Natural killer cell treated with Interleukin-12 subunit alpha and Interleukin-12 subunit beta and Interleukin-15 and Interleukin-18, amount 100 ng/mL, for 72 hours (primary cell): ENCODE results near the gene TRAM2. TPM values are rescaled to one million over a fixed set of nuclear protein-coding genes. Genes with fewer than 3 reads are reported as not detected.

Experiments
- ATAC-seq, 2 donors: fragments of 150-1000 bp; cut with Tn5 transposase in 1 of 2; sonication (Bioruptor Pico), chemical (Tn5 transposase) in 1 of 2; 2 replicates each; pipeline ENCODE4 v1.10.0; 2021
- DNase-seq: peaks from one replicate; pipeline ENCODE4 v3.0.0; 2022; ENCODE audit warnings: low spot score
- H3K27ac Mint-ChIP-seq, 2 donors: 1 replicate in 1 of 2; 2 replicates in 1 of 2; pipeline ENCODE4 v1.8.0; 2022; ENCODE audit warnings: mixed read lengths in 2 of 2, mild to moderate bottlenecking in 1 of 2, moderate library complexity in 1 of 2
- H3K27me3 Mint-ChIP-seq, 2 donors: 1 replicate in 1 of 2; 2 replicates in 1 of 2; pipeline ENCODE4 v1.8.0; 2022; ENCODE audit warnings: mixed read lengths in 2 of 2
- H3K36me3 Mint-ChIP-seq: one replicate; pipeline ENCODE4 v1.8.0; 2022; ENCODE audit warnings: mixed read lengths
- H3K4me1 Mint-ChIP-seq, 2 donors: 1 replicate in 1 of 2; 2 replicates in 1 of 2; pipeline ENCODE4 v1.8.0; 2022; ENCODE audit warnings: low read depth in 2 of 2, mixed read lengths in 2 of 2, mild to moderate bottlenecking in 1 of 2
- H3K4me3 Mint-ChIP-seq: one replicate; pipeline ENCODE4 v1.8.0; 2022; ENCODE audit warnings: mixed read lengths
- H3K9me3 Mint-ChIP-seq: 2 replicates; pipeline ENCODE4 v1.8.0; 2022; ENCODE audit warnings: mixed read lengths
- total RNA-seq, 2 donors: library from RNA; stranded (reverse); gene quantifications; one replicate each; pipeline ENCODE4 v1.2.3, GENCODE V29; 2022

Gene TRAM2
- total RNA-seq, 2 donors from 2014 or later, result 2.5 to 9.0 TPM

DNA sequence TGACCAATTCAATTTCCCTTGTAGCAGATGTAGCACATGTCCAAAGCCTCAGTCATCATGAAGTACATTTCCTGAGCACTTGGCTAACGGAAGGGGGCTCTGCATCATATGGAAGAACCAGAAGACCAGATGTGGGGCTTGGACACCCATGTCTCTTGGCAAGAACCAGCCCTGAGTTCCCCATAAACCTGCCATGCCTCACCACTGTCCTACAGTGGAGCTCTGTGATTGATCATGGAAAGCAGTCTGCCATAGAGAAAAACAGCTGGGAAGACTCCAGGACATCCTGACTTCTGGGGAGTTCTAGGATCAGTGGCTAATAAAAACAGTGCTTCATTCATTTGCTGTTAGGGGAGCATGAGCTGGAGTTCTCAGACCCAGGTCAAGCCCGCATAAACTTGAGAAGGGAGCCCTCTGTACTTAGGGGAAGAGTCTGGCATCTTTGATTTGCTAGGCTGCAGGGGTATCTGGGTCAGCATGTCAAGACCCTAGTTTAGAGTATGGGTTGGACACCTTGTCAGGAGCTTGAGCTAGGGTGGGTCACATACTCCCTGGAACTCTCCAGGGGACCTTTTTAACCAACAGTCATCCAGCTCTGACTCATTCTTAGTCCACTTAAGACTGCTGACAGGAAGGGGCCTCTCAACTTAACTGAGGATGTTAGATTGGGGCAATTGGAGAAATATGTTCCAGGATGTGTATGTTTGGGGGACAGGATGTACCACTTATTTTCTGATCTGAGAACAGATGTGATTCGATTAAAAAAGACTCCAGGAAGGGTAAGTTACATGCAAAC is 26.3 kb upstream of the TRAM2 start:
- ATAC-seq (peak in 1 of 2 donors; percentile 62), DNase-seq (no peak)
- H3K27ac Mint-ChIP-seq, result no peak overlapping the region

DNA sequence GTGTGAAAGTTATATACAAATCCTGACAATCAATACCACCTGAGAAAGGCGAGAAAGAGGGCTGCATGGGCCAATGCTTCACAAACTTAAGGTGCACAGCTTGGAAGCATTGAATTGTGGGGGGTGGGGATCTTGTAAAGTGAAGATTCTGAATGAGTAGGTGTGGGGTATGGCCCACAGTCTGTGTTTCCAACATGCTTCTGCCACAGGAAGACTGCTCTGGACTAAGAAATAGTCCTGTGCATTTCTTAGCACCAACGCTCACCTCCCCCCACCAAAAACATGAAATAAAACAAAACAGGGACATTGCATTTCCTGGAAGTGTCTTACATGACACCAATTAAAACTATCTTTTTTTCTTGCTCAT is 21.9 kb upstream of the TRAM2 start:
- no peak overlapping the region for H3K4me3 Mint-ChIP-seq
- ATAC-seq, result no peak
- H3K4me1 Mint-ChIP-seq, result peaks cover 2 to 12% of the 10 kb centered on the region in 2 donors
- no peak for DNase-seq
- H3K9me3 Mint-ChIP-seq, result no peaks in the 10 kb centered on the region
- H3K36me3 Mint-ChIP-seq, result no peaks in the 10 kb centered on the region
- peaks cover 5 to 19% of the 10 kb centered on the region in 2 donors for H3K27me3 Mint-ChIP-seq
- H3K27ac Mint-ChIP-seq, result no peak overlapping the region

More for the DNA sequence above, 26.3 kb upstream of the TRAM2 start:
- Mint-ChIP-seq H3K4me1 (no peaks in the 10 kb centered on the region), H3K27me3 (peaks cover 14 to 16% of the 10 kb centered on the region in 2 donors), H3K4me3 (no peak overlapping the region), H3K9me3 (no peaks in the 10 kb centered on the region), H3K36me3 (no peaks in the 10 kb centered on the region)

DNA sequence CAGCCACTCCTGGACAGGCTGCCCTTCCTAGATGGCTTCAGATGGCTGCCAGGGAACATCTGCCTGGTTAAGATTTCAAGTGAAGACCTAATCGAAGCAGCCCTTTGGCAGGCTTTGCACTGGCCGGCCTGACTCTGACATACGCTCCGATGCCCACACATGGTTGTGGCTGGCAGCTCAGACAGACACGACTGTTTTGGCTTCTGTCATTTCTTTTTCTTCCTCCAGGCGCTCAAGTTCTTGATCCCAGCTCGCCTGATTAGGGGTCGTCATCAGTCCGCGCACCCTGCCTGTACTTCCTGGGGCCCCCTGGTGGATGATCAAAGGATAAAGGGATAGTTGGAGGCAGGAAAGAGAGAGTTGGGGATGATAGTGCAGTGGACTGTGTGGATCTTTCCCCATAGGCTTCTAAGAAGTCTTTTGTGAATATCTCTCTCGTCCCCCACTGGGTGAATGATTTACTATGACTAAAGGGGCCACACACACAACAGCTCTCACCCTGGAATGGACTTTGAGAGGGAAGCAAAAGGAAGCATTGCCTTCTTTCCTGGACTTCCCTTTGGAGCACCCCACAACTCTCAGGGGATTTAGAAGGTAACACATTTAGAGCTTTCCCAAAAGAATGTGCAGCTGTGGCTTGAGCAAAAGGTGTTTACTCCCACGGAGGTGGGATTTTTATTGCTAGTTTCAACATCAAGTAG is 21.4 kb upstream of the TRAM2 start:
- no peaks in the 10 kb centered on the region for H3K9me3 Mint-ChIP-seq
- peaks cover 2 to 12% of the 10 kb centered on the region in 2 donors for H3K4me1 Mint-ChIP-seq
- H3K27ac Mint-ChIP-seq, result no peak overlapping the region
- no peak overlapping the region for H3K4me3 Mint-ChIP-seq
- ATAC-seq (peak in 1 of 2 donors; percentile 60), DNase-seq (no peak)
- no peaks in the 10 kb centered on the region for H3K36me3 Mint-ChIP-seq
- H3K27me3 Mint-ChIP-seq, result peaks cover 5 to 19% of the 10 kb centered on the region in 2 donors

DNA sequence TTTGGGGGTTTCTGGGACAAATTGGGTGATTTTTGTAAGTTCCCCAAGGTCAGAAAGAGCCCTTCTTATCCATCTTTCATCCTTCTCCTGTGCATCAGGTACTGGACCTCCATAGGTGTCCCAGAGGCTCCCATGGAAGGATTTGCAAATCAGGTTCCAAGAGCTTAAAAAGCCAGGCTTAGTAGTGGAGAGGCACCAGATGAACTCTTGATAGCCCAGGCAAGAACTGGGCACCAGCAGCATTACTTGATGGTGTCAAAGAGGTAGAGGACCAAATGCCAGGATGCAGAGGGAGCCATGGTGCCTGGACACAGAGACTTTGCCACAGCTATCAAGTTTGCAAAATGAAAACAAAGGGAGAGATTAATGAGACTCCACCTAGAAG is 20.9 kb upstream of the TRAM2 start:
- Mint-ChIP-seq H3K36me3 (no peaks in the 10 kb centered on the region), H3K4me1 (peaks cover 2 to 12% of the 10 kb centered on the region in 2 donors), H3K27ac (no peak overlapping the region), H3K4me3 (no peak overlapping the region), H3K9me3 (no peaks in the 10 kb centered on the region), H3K27me3 (peaks cover 1 to 18% of the 10 kb centered on the region in 2 donors)
- ATAC-seq, result no peak
- DNase-seq, result no peak

DNA sequence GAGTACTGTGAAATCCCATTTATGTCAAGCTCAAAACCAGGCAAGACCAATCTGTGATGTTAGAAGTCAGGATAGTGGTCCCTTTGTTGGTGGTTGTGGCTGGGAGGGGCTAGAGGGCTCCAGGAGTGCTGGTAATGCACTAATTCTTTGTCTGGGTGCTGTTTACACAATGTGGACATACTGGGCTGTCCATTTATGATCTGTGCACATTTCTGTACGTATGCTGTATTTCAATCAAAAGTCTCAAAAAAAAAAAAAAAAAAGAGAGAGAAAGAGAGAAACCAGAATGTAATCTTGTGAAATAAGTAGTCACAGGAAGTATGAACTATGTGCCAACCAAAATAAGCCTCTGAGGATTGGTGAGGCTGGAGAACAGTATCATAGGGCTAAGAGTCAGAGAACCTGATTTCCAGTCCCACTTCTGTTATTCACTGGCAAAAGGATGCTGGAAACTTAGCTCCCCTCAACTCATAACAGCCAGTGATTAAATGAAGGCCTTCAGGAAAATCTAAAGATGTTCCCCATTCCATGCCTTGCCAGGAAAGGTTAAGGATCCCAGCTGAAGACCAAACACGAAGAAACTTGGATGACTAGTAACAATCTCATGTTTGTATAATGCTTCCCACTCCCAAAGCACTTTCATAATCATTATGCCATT is 19.6 kb upstream of the TRAM2 start:
- Mint-ChIP-seq H3K27ac (no peak overlapping the region), H3K36me3 (no peaks in the 10 kb centered on the region), H3K4me3 (no peak overlapping the region), H3K9me3 (no peaks in the 10 kb centered on the region), H3K27me3 (peaks cover 0 to 11% of the 10 kb centered on the region in 2 donors), H3K4me1 (peaks cover 2 to 12% of the 10 kb centered on the region in 2 donors)
- no peak for DNase-seq
- peak in 1 of 2 donors; percentile 41 for ATAC-seq

DNA sequence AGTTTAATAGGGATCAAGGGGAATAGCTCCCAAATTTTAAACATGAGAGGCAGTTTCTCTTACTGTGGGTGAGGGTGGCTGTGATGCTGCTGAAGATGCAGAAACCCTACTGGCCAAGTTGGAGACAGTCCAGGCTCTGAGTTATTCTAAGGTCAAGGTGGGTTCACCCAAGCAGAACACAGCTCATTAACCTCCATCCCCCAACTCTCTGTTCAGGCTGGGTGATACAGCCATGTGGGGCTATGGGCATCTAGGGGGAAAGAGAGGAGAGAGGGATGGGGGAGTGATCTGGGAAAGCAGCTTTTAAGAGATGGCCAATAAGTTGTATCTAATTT is 18.9 kb upstream of the TRAM2 start:
- no peak overlapping the region for H3K4me3 Mint-ChIP-seq
- H3K27ac Mint-ChIP-seq, result no peak overlapping the region
- H3K27me3 Mint-ChIP-seq, result peaks cover 0 to 8% of the 10 kb centered on the region in 2 donors
- no peak for DNase-seq
- no peaks in the 10 kb centered on the region for H3K9me3 Mint-ChIP-seq
- no peaks in the 10 kb centered on the region for H3K36me3 Mint-ChIP-seq
- ATAC-seq, result no peak
- peaks cover 2 to 12% of the 10 kb centered on the region in 2 donors for H3K4me1 Mint-ChIP-seq

DNA sequence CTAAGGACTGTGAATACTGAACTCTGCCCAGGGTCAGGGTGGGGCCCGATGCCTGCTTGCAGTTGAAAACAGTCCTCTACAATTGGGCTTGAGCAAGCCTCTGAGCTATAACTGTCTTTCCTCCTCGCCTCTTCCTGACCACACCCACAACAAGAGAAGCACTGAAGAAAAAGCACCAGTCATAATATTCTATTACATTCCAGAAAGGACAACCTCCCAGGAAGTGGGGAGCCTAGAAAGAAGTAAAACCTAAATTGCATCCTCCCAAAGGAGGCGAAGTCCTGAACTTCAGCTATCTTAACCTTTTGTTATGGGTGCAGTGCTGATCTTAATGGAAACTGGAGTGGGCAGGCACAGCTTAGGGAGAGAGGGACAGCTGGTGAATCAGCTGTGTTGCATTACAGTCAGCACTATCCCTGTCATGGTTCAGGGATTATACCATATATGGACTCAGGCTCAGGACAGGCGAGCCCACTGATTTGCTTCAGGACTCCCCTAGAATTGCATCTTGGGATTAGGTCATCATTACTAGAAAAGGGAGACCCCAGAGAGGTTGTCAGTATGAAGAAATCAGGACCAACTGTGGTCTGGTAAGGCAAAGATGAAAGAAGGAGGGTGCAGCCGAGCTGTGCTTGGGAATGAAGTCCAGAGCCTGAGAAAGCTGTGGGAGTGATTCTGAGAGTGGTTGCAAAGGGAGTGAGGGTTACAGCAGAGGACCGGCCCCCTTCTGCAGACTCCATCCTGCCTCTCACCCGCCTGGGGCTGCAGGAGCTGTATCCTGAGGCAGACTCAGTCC is 18.3 kb upstream of the TRAM2 start:
- H3K4me3 Mint-ChIP-seq, result no peak overlapping the region
- no peak overlapping the region for H3K27ac Mint-ChIP-seq
- ATAC-seq (no peak), DNase-seq (no peak)
- peaks cover 2 to 12% of the 10 kb centered on the region in 2 donors for H3K4me1 Mint-ChIP-seq
- H3K9me3 Mint-ChIP-seq, result no peaks in the 10 kb centered on the region
- no peaks in the 10 kb centered on the region for H3K36me3 Mint-ChIP-seq
- H3K27me3 Mint-ChIP-seq, result peaks cover 0 to 8% of the 10 kb centered on the region in 2 donors

DNA sequence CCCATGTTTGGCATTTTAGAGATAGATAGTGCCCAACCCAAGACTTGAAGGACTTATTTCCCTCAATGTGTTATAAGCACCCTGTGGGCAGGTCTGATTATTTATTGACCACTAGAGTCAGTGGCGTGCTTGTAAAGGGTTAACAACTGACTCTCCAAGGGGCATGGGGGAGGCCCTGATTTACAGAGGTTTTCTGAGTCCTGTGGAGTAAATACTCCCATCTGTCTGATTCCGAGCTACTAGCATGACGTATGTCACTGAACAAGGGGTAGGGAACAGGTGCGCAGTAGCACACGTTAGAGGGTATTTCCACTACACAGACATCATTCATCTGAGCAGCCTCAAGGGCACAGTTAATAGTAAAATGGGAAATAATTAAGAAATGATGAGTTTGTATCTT is 17.4 kb upstream of the TRAM2 start:
- ATAC-seq, result no peak
- H3K36me3 Mint-ChIP-seq, result no peaks in the 10 kb centered on the region
- peaks cover 2 to 12% of the 10 kb centered on the region in 2 donors for H3K4me1 Mint-ChIP-seq

DNA sequence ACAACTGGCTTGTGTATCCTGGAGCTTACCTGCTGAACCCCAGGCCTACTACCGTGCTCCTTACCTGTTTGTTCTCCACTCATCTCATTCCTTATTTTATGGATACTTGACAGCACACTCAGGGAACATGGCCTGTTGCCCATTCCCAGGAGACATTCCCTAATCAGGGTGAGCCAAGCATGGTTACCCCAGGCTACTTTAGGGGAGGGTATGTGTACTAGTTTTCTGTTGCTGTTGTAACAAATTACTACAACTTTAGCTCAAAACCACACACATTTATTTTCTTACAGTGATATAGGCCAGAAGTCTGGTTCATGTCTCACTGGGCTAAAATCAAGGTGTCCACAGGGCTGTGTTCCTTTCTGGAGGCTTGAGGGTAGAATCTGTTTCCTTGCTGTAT is 15.0 kb upstream of the TRAM2 start:
- DNase-seq, result no peak
- Mint-ChIP-seq H3K4me1 (peaks cover 2 to 12% of the 10 kb centered on the region in 2 donors), H3K4me3 (no peak overlapping the region), H3K27ac (no peak overlapping the region), H3K9me3 (no peaks in the 10 kb centered on the region), H3K27me3 (peaks cover 0 to 8% of the 10 kb centered on the region in 2 donors), H3K36me3 (no peaks in the 10 kb centered on the region)
- ATAC-seq, result no peak

More for the DNA sequence above, 17.4 kb upstream of the TRAM2 start:
- Mint-ChIP-seq H3K27me3 (peaks cover 0 to 8% of the 10 kb centered on the region in 2 donors), H3K9me3 (no peaks in the 10 kb centered on the region), H3K4me3 (no peak overlapping the region), H3K27ac (no peak overlapping the region)
- no peak for DNase-seq

DNA sequence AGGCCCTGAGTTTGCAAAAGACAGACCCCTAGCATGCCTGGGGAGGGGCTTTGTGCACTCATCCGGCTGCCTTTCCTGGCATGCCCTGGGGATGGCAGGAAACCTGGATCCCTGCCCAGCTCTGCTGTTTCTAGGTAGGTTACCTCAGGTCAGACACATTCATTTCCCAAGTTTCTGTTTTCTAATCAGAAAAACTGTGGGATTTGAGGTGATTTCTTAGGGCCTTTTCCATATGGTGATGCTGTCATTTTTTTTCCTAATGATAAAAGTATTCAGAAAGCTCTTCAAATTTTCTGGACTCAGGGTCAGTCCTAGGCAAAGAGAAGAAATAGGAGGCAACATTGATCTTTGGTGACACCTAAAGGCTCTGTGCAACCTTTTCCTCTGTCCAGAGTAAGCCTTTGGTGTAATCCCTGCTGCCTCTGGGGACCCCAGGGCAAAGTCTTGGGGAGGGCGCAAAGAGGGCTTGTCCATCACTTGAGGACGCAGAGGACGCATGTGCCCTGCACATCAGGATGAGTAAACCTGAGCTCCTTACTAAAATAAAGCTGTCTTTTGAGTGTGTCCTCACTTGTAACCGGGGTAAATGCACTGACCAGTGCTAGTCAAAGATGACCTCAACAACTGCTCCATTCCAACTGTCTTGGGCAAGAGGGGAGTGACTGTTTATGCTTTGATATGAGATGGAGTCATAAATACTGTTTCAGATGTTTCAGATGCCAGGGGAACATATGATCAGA is 13.5 kb upstream of the TRAM2 start:
- Mint-ChIP-seq H3K4me1 (peaks cover 2 to 7% of the 10 kb centered on the region in 2 donors), H3K4me3 (no peak overlapping the region), H3K9me3 (no peaks in the 10 kb centered on the region), H3K36me3 (no peaks in the 10 kb centered on the region), H3K27ac (no peak overlapping the region), H3K27me3 (peaks cover 0 to 6% of the 10 kb centered on the region in 2 donors)
- DNase-seq (no peak), ATAC-seq (no peak)

DNA sequence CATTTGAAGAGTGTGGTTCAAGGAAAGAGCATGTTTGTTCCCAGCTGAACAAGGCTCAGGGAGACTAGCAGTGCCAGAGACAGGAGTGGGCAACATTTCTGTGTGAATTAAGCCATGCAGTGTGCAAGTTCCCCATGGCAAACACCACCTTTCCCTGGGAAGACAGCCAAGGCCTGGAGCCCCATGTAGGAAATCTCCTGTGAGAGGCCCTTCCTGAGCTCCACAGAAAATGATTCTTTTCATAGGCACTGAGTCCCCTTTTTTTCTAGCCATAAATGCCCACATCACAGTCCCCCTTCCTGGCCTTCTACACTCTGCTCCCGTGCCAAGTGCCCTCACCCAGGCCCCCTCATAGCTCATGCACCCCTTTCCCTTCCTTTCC is 11.8 kb upstream of the TRAM2 start:
- no peak for ATAC-seq
- no peak overlapping the region for H3K4me3 Mint-ChIP-seq
- H3K36me3 Mint-ChIP-seq, result no peaks in the 10 kb centered on the region
- no peak overlapping the region for H3K27ac Mint-ChIP-seq
- no peaks in the 10 kb centered on the region for H3K4me1 Mint-ChIP-seq
- DNase-seq, result no peak
- H3K27me3 Mint-ChIP-seq, result no peaks in the 10 kb centered on the region
- H3K9me3 Mint-ChIP-seq, result no peaks in the 10 kb centered on the region

DNA sequence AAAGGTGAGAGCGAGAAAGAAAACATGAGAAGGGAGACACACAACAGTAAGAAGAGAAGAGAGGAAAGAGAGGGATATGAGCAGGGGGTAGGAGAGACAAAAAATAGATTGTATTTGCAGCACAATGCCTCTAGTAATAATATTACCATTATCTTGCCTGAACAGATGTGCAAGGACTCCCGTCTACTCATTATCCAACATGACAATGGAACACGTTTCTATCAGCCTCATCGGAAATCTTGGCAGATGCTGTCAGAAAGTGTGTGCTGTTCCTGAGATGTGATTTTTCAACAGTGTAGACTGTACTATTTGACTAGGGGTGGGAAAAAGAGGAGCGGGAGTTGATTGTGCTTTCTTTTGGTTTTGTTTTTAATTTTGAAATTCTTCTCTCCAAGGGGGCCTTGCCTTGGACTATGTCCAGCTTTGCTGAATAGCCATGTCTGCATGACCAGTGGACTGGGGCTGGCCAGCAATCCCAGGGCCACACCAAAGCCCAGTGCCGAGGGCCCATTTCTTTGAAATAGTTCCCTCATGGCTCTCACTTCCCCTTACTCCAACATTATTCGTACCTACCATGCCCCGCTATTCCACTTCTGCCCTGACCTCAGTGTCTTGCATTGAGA is 11.3 kb upstream of the TRAM2 start:
- ATAC-seq (no peak), DNase-seq (no peak)
- Mint-ChIP-seq H3K9me3 (no peaks in the 10 kb centered on the region), H3K4me3 (no peak overlapping the region), H3K36me3 (no peaks in the 10 kb centered on the region), H3K27ac (no peak overlapping the region), H3K27me3 (no peaks in the 10 kb centered on the region), H3K4me1 (no peaks in the 10 kb centered on the region)

DNA sequence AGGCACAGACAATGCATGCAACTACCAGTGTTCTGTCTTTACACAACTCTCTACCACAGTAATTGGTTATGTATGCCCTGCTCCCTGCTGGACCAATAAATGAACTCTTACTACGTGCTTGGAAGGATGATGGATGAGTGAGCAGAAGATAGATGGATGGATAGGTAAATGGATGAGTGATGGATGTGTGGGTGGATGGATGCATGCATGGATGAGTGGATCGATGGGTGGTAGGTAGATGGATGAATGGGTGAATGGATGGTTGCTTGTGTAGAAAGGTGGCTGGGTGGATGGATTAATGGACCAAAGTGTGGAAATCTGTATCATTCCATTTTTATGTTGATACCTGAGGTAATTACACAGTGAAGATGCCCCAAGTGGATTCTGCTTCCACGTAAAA is 10.1 kb upstream of the TRAM2 start:
- no peaks in the 10 kb centered on the region for H3K36me3 Mint-ChIP-seq
- no peak overlapping the region for H3K27ac Mint-ChIP-seq
- H3K4me1 Mint-ChIP-seq, result no peaks in the 10 kb centered on the region
- H3K27me3 Mint-ChIP-seq, result no peaks in the 10 kb centered on the region
- ATAC-seq (no peak), DNase-seq (no peak)
- H3K4me3 Mint-ChIP-seq, result no peak overlapping the region
- H3K9me3 Mint-ChIP-seq, result no peaks in the 10 kb centered on the region
